Type B pancreatic cell (in vitro differentiated cells): ENCODE data around the gene PSMB11. TPM values are rescaled to one million over a fixed set of nuclear protein-coding genes. Genes with fewer than 3 reads are reported as not detected.

Experiments
- DNase-seq: peaks from one replicate; pipeline ENCODE4 v3.0.0; 2021; ENCODE audit warnings: mixed read lengths; ENCODE audit not compliant: unreplicated experiment; ENCODE audit errors: extremely low spot score
- H3K27ac Mint-ChIP-seq: 2 replicates; pipeline ENCODE4 v1.8.0; 2021; ENCODE audit warnings: mild to moderate bottlenecking, mixed read lengths
- H3K27me3 Mint-ChIP-seq: 2 replicates; pipeline ENCODE4 v1.8.0; 2021; ENCODE audit warnings: mixed read lengths
- H3K36me3 Mint-ChIP-seq: 2 replicates; pipeline ENCODE4 v1.8.0; 2021; ENCODE audit warnings: mixed read lengths
- H3K4me1 Mint-ChIP-seq: one replicate; pipeline ENCODE4 v1.8.0; 2021; ENCODE audit warnings: mixed read lengths; ENCODE audit not compliant: unreplicated experiment
- H3K4me3 Mint-ChIP-seq: 2 replicates; pipeline ENCODE4 v1.8.0; 2021; ENCODE audit warnings: mild to moderate bottlenecking, mixed read lengths
- H3K9me3 Mint-ChIP-seq: 2 replicates; pipeline ENCODE4 v1.8.0; 2021; ENCODE audit warnings: mixed read lengths
- CTCF ChIP-seq: fragments of 200-600 bp; sonication (generic); conservative IDR thresholded peaks from 2 replicates; pipeline ENCODE4 v1.5.0; 2021; ENCODE audit warnings: antibody characterized with exemption, mild to moderate bottlenecking
- total RNA-seq: library from RNA; stranded (reverse); gene quantifications from 2 replicates; pipeline ENCODE4 v1.2.1, GENCODE V29; 2021; ENCODE audit warnings: low replicate concordance

PSMB11 gene
- total RNA-seq, 1 donor from 2014 or later: not detected

GRCh38 chr14:23062002-23062401 lies 20.0 kb downstream of the PSMB11 start:
- peaks cover 23% of the 10 kb centered on the region for H3K4me1 Mint-ChIP-seq
- H3K27me3 Mint-ChIP-seq: no peaks in the 10 kb centered on the region
- no peaks in the 10 kb centered on the region for H3K9me3 Mint-ChIP-seq
- TF ChIP-seq CTCF: no peak
- peaks cover 28% of the 10 kb centered on the region for H3K36me3 Mint-ChIP-seq
- peak overlapping the region; percentile 34 for H3K4me3 Mint-ChIP-seq
- H3K27ac Mint-ChIP-seq: peak overlapping the region; percentile 85
- no peak for DNase-seq

GRCh38 chr14:23063601-23064000 lies 21.6 kb downstream of the PSMB11 start:
- H3K27me3 Mint-ChIP-seq: no peaks in the 10 kb centered on the region
- H3K36me3 Mint-ChIP-seq: peaks cover 28% of the 10 kb centered on the region
- peak overlapping the region; percentile 86 for H3K27ac Mint-ChIP-seq
- TF ChIP-seq CTCF: no peak
- peaks cover 22% of the 10 kb centered on the region for H3K4me1 Mint-ChIP-seq
- no peaks in the 10 kb centered on the region for H3K9me3 Mint-ChIP-seq
- H3K4me3 Mint-ChIP-seq: peak overlapping the region; percentile 65
- peak; percentile 18 for DNase-seq

- Mint-ChIP-seq H3K36me3 (peaks cover 40% of the 10 kb centered on the region), H3K4me1 (peaks cover 38% of the 10 kb centered on the region), H3K4me3 (no peak overlapping the region), H3K9me3 (no peaks in the 10 kb centered on the region), H3K27ac (no peak overlapping the region), H3K27me3 (no peaks in the 10 kb centered on the region)
- no peak for DNase-seq
- no peak for TF ChIP-seq CTCF
Observed at GRCh38 chr14:23066368-23066767, 24.4 kb downstream of the PSMB11 start.

- Mint-ChIP-seq H3K27ac (no peak overlapping the region), H3K9me3 (no peaks in the 10 kb centered on the region), H3K4me1 (peaks cover 44% of the 10 kb centered on the region), H3K4me3 (no peak overlapping the region), H3K36me3 (peaks cover 45% of the 10 kb centered on the region), H3K27me3 (no peaks in the 10 kb centered on the region)
- TF ChIP-seq CTCF: no peak
- no peak for DNase-seq
Observed at GRCh38 chr14:23066855-23067744, 25.1 kb downstream of the PSMB11 start.

- peaks cover 47% of the 10 kb centered on the region for H3K4me1 Mint-ChIP-seq
- peaks cover 37% of the 10 kb centered on the region for H3K36me3 Mint-ChIP-seq
- no peak for TF ChIP-seq CTCF
- H3K4me3 Mint-ChIP-seq: peak overlapping the region; percentile 87
- H3K27ac Mint-ChIP-seq: peak overlapping the region; percentile 89
- no peaks in the 10 kb centered on the region for H3K9me3 Mint-ChIP-seq
- no peaks in the 10 kb centered on the region for H3K27me3 Mint-ChIP-seq
- DNase-seq: no peak
Observed at GRCh38 chr14:23067847-23068788, 26.1 kb downstream of the PSMB11 start.
